ENCODE results near the gene TEKT4. TPM values are rescaled to one million over a fixed set of nuclear protein-coding genes. Genes with fewer than 3 reads are reported as not detected.

The TEKT4 gene
- total RNA-seq, 1 experiment from 2014 or later: 0.15 TPM

- Histone ChIP-seq H3K27me3 (ENCODE audit: insufficient read depth, low read depth) (0 out of 2 replicates have a peak, but pooled peaks cover 8% of the 10 kb centered on the region), H3K36me3 (ENCODE audit: low read depth) (no peaks in the 10 kb centered on the region), H3K9me2 (ENCODE audit: insufficient read depth) (no peaks in the 10 kb centered on the region), H3F3A (ENCODE audit: insufficient read depth, low read depth) (no peaks in the 10 kb centered on the region), H2AFZ (no peak overlapping the region), H3K4me1 (replicated peaks; ENCODE audit: insufficient read depth) (peaks cover 6% of the 10 kb centered on the region; the same call in 1 of the 2 replicates), H3K79me2 (ENCODE audit: low read depth) (no peaks in the 10 kb centered on the region), H3K4me3 (no peak overlapping the region), H3K4me2 (peak overlapping the region; percentile 75; the same call in 1 of the 2 replicates), H3K27ac (no peak overlapping the region), H3K9me3 (ENCODE audit: insufficient read depth, low read depth) (no peaks in the 10 kb centered on the region), H4K20me1 (ENCODE audit: insufficient read depth) (no peaks in the 10 kb centered on the region)
- BruUV-seq (replicated peaks): no TSS peak
- CTCF ChIA-PET: no interaction called here
- no peak for DNase-seq
- POLR2A ChIA-PET (ENCODE audit: unreplicated experiment): no interaction called here
- TF ChIP-seq EZH2 (IDR thresholded peaks at IDR 0.05; ENCODE audit: low read depth): no peak
- TF ChIP-seq CTCF (conservative IDR thresholded peaks at IDR 0.05): no peak
- intact Hi-C loops (cut with micrococcal nuclease; ENCODE audit: unreplicated experiment): loop anchor here (5.0 to 10.0 kb wide), 2 partner anchors 88 to 335 kb away; partner anchors contain the start of gene ZNF892
These were observed 1.4 kb upstream of the TEKT4 start for GRCh38 chr2:94869552-94870439.

- peaks cover 6% of the 10 kb centered on the region; the same call in 1 of the 2 replicates for H3K4me1 ChIP-seq (replicated peaks; ENCODE audit: insufficient read depth)
- no peak overlapping the region for H2AFZ ChIP-seq
- no peaks in the 10 kb centered on the region for H3K9me3 ChIP-seq (ENCODE audit: insufficient read depth, low read depth)
- ChIA-PET CTCF (no interaction called here), POLR2A (ENCODE audit: unreplicated experiment) (interaction anchor here (0.6 kb wide), 1 partner anchor 78 kb away, joined by 4 read pairs; no protein-coding TSS in a partner anchor)
- DNase-seq: peak; percentile 58 to 61
- H4K20me1 ChIP-seq (ENCODE audit: insufficient read depth): no peaks in the 10 kb centered on the region
- H3K27me3 ChIP-seq (ENCODE audit: insufficient read depth, low read depth): no peaks in the 10 kb centered on the region
- peak overlapping the region; percentile 44; the same call in 1 of the 2 replicates for H3K4me3 ChIP-seq
- no TSS peak for BruUV-seq (replicated peaks)
- no peaks in the 10 kb centered on the region for H3F3A ChIP-seq (ENCODE audit: insufficient read depth, low read depth)
- intact Hi-C loops (cut with micrococcal nuclease; ENCODE audit: unreplicated experiment): loop anchor here (5.0 to 10.0 kb wide), 2 partner anchors 87 to 334 kb away; partner anchors contain the start of gene ZNF892
- H3K9me2 ChIP-seq (ENCODE audit: insufficient read depth): no peaks in the 10 kb centered on the region
- H3K79me2 ChIP-seq (ENCODE audit: low read depth): no peaks in the 10 kb centered on the region
- H3K4me2 ChIP-seq: peak overlapping the region; percentile 75
- no peak overlapping the region for H3K27ac ChIP-seq
- H3K36me3 ChIP-seq (ENCODE audit: low read depth): no peaks in the 10 kb centered on the region
- TF ChIP-seq EZH2 (IDR thresholded peaks at IDR 0.05; ENCODE audit: low read depth) (no peak), CTCF (conservative IDR thresholded peaks at IDR 0.05) (peak; percentile 83)
These were observed 597 bp upstream of the TEKT4 start for GRCh38 chr2:94870440-94871225.

GRCh38 chr2:94872088-94872618 lies 923 bp downstream of the TEKT4 start:
- POLR2A ChIA-PET (ENCODE audit: unreplicated experiment): no interaction called here
- BruUV-seq (replicated peaks): no TSS peak
- Histone ChIP-seq H3K36me3 (ENCODE audit: low read depth) (no peaks in the 10 kb centered on the region), H3K4me3 (no peak overlapping the region), H3K4me1 (replicated peaks; ENCODE audit: insufficient read depth) (peaks cover 6% of the 10 kb centered on the region; the same call in 1 of the 2 replicates), H3F3A (ENCODE audit: insufficient read depth, low read depth) (no peaks in the 10 kb centered on the region), H3K9me3 (ENCODE audit: insufficient read depth, low read depth) (no peaks in the 10 kb centered on the region), H3K4me2 (no peak overlapping the region), H4K20me1 (ENCODE audit: insufficient read depth) (no peaks in the 10 kb centered on the region), H3K27ac (no peak overlapping the region), H3K79me2 (ENCODE audit: low read depth) (no peaks in the 10 kb centered on the region), H3K27me3 (ENCODE audit: insufficient read depth, low read depth) (no peaks in the 10 kb centered on the region), H2AFZ (no peak overlapping the region), H3K9me2 (ENCODE audit: insufficient read depth) (no peaks in the 10 kb centered on the region)
- intact Hi-C loops (cut with micrococcal nuclease; ENCODE audit: unreplicated experiment): loop anchor here (5.0 to 10.0 kb wide), 2 partner anchors 85 to 333 kb away; partner anchors contain the start of gene ZNF892
- TF ChIP-seq EZH2 (IDR thresholded peaks at IDR 0.05; ENCODE audit: low read depth) (no peak), CTCF (conservative IDR thresholded peaks at IDR 0.05) (no peak)
- no peak for DNase-seq
- CTCF ChIA-PET: interaction anchor here (0.6 to 0.7 kb wide), 2 partner anchors 143 to 194 kb away, joined by 3 to 8 read pairs; no protein-coding TSS in a partner anchor

Data from PC-9 (cell line).